HG03565 (cell line): ENCODE results near the gene AP2M1.

Experiments
- ATAC-seq: cut with Tn5 transposase; IDR thresholded peaks from one replicate; pipeline ENCODE4 v1.9.1; 2021; ENCODE audit warnings: mild to moderate bottlenecking, moderate library complexity; ENCODE audit not compliant: unreplicated experiment

Gene AP2M1

DNA sequence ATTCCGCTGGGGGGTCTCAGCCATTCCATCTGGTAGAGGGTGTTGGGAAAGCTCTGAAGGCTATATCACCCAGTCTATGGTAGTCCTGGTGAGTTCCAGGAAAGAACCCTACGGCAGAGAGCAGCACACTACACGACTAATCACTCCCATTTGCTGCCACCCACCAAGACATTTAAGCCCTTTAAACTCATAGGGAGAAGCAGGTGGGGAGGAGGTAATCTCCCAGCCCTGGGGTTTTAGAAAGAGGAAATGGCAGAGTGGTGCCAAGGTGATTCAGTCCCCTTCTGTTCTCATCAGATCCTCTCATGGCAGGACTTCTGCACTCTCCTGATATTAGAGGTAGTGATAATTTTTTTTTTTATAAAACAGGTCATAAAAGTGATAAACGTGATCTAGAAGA lies 44.2 kb downstream of the AP2M1 start:
- no peak for ATAC-seq

DNA sequence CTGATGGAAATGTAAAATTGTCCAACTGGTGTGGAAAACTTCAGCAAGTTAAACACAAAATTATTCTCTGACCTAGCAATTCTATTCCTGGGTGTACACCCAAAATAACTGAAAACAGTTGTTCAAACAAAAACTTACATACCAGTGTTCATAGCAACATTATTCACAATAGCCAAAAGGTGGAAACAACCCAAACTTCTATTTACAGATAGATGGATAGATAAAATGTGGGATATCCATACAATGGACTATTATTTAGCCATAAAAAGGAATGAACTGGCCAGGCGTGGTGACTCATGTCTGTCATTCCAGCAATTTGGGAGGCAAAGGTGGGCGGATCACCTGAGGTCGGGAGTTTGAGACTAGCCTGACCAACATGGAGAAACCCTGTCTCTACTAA lies 47.9 kb downstream of the AP2M1 start:
- ATAC-seq = no peak

- ATAC-seq = no peak
Measured at GRCh38 chr3:184223946-184224345, 49.3 kb downstream of the AP2M1 start.

DNA sequence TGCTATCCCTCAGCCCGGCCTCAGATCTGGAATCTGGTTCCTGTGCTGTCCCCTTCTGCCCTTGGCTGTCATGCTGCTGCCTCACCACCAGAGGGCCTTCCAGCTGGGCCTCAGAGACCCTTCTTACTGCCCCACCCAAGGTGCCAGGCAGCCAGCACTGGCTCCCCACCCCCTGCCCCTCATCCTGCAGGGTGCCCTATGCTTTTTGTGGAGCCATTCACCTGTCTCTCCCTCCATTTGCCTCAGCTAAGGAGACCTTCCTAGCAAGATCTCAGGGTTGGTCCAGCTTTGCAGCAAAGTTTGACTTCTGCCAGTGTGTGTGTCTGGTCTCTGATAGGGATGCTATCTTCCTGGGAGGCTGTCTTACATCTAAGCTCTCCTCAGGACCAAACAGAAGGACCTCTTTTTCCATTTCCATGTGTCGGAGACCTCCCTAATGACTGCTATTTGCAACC lies 52.9 kb downstream of the AP2M1 start:
- no peak for ATAC-seq

- no peak for ATAC-seq
Measured at GRCh38 chr3:184228376-184229137, 53.9 kb downstream of the AP2M1 start.

DNA sequence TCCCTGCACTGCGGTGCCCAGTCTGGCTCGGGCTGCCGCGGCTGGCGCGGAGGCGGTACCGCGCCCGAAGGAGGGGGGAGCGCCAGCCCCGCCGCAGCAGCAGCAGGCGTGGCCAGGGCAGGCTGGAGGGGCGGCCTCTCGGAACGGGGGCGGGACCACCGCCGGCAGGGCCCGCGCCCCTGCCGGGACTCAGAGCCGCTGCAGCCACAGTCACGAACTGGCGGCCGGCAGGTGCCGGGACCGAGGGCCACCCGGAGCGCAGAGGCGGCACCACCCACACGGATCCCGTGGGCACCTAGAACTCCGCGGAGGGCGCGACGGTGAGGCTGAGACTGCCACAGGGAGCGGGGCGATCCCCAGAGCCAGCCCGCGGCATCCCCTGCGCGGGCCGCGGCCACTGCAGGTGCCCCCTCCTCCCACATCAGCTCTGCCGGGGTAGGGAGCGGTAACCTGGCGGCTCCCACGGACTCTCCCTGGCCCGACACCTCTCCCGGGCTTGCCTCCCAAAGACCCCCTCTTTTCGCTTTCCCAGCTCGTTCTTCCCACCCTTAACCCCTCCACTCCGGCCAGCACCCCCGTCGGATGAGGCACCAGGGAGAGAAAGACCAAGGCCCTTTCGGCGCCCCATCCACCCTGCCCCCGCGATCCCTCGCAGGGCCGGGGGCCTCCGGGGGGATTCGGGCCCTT lies 54.9 kb downstream of the AP2M1 start, which contains the start of gene VWA5B2:
VWA5B2 (plus strand) TSS at position 192 of the 687 bp plus-strand sequence. CDS start 944 bp downstream, outside the sequence.
- ATAC-seq = peak; percentile 66

- no peak for ATAC-seq
Measured at GRCh38 chr3:184230081-184230602, 55.5 kb downstream of the AP2M1 start.

DNA sequence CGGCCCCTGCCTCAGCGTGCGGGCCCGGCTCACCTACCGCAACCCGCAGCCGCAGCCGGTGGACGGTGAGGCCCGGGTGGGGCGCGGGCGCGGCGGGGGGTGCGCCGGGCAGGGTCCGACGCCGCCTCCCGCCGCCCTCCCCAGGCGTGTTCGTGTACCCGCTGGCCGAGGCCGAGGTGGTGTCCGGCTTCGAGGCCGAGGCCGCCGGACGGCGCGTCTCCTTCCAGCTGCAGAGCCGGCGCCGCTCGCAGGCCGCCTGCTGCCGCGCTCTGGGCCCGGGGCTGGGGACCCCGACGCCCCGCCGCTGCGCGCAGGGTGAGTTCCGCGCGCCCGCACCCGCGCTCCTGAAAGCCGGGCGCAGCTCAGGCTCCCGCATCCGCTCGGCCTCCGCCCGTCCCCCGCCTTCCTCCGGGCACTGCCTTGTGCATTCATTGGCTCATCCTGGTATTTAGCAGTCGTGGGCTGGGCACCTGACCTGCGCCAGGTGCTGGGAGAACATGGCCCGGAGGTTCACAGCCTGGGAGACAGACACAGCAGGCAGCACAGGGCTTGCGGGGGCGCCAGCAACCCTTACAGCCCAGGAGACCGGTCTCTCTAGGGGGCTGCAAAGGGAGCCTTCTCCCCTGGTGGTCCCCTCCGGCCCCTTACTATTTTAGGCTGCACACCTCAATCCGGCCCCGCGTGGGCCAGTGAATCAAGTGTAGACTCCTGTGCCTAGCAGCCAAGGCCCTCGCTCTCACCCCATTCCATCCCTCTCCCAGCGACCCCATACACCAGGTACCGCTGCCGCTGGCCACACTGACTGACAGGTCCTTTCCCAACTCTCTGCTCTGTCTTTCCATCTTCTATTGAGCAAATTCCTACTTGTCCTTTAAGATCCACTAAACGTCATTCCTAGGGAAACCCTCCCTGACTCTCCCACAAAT lies 56.2 kb downstream of the AP2M1 start:
- ATAC-seq = no peak

- ATAC-seq = no peak
Measured at GRCh38 chr3:184231671-184232070, 57.0 kb downstream of the AP2M1 start.

DNA sequence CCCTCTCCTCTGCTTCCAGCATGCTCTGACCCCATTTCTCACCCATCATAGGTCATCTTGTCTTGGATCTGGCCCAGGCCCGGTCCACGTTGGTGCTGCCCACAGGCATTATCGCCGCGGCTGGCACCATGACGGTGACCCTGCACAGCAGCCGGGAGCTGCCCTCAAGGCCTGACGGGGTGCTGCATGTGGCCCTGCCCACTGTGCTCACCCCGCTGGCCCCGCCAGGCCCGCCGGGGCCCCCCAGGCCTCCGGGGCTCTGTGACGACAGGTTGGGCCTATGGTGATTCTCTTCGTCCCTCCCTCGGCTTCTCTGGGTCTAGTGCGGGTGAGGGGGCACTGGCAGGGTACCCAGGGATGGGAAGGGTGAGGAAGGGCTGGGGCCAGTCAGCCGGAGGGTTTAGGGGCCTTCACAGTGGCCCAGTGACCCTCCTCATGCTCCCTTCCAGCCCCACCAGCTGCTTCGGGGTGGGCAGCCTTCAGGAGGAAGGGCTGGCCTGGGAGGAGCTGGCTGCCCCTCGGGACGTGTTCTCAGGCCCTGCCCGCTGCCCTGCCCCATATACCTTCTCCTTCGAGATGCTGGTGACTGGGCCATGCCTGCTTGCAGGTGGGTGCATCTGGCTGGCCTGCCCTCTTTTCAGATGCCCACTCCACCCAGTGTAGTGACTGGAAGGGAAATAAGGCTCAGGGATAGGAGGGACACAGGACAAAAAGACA lies 58.6 kb downstream of the AP2M1 start:
- no peak for ATAC-seq
